ENCODE data around the gene ARHGAP31.
"Not testable (repeated sequence)": the region's sequence is repeated elsewhere in the genome, so short reads cannot be mapped to it uniquely, and the experiment has no call there.

The ARHGAP31 gene

DNA sequence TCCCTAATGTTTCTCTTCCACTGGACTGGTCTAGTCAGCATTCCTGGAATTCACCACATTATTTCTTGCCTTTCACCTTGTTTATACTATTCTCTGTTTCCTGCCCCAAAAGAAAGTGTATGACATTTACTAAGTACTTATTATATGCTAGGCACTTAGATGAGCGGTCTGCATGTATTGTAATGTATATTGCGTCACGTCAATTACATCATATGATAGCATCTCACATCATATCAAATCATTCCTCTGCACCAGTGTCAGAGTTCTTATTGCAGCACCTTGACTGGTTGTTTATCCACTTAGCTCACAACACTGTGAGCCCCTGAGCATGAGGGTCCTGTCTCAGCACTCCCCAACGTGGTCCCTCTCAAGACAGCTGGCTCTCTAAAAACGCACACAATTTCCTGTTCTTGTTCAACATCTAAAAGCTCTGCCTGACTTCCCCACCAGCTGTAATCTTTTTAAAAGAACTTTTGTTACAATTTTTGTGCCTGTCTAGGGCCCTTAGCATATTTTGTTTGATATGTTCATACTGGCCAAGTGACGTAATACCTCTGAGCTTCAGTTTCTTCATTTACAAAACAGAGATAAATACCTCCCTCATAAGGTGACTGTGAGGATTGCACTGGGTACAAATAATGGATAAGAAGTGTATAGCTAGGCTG is 58.8 kb downstream of the ARHGAP31 start:
- no peak for DNase-seq

- not testable (repeated sequence) for DNase-seq
Measured at GRCh38 chr3:119355608-119356007, 61.4 kb downstream of the ARHGAP31 start.

- no peak for DNase-seq
Measured at GRCh38 chr3:119356646-119357045, 62.5 kb downstream of the ARHGAP31 start.

- DNase-seq, result no peak
Measured at GRCh38 chr3:119357190-119357589, 63.0 kb downstream of the ARHGAP31 start.

GRCh38 chr3:119359476-119360326 is 65.5 kb downstream of the ARHGAP31 start:
- no peak for DNase-seq

- no peak for DNase-seq
Measured at GRCh38 chr3:119360736-119361462, 66.7 kb downstream of the ARHGAP31 start.

DNA sequence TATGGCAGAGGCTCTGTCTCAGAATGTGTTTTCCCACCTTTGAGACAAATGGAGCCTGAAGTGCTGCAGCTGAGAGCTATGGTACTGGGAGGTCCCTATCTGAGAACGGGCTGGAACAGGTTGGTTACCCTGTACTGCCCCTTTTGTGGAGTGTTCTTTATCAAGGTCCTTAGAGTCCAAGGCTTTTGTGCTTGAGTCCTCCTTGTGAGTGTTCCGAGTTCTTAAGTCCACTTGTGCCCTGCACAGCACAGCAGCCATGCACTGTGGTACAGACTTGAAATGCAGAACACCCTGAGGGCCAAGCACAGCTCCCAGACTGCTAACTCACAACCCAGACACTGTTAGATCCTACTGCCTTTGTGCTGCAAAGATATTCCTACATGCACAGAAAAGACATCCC is 67.8 kb downstream of the ARHGAP31 start:
- no peak for DNase-seq

- DNase-seq, result no peak
Measured at GRCh38 chr3:119362940-119363725, 69.0 kb downstream of the ARHGAP31 start.

GRCh38 chr3:119364401-119364800 is 70.2 kb downstream of the ARHGAP31 start:
- DNase-seq, result no peak

- DNase-seq, result no peak
Measured at GRCh38 chr3:119365418-119365817, 71.2 kb downstream of the ARHGAP31 start.

- no peak for DNase-seq
Measured at GRCh38 chr3:119367000-119367399, 72.8 kb downstream of the ARHGAP31 start.

- DNase-seq, result no peak
Measured at GRCh38 chr3:119368298-119368697, 74.1 kb downstream of the ARHGAP31 start.

DNA sequence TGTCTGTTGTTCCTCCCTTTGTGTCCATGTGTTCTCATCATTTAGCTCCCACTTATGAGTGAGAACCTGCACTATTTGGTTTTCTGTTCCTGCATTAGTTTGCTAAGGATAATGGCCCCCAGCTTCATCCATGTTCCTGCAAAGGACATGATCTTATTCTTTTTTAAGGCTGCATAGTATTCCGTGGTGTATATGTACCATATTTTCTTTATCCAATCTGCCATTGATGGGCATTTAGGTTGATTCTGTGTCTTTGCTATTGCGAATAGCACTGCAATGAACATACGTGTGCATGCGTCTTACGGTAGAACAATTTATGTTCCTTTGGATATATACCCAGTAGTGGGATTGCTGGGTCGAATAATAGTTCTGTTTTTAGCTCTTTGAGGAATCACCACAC is 77.6 kb downstream of the ARHGAP31 start:
- DNase-seq, result not testable (repeated sequence)

DNA sequence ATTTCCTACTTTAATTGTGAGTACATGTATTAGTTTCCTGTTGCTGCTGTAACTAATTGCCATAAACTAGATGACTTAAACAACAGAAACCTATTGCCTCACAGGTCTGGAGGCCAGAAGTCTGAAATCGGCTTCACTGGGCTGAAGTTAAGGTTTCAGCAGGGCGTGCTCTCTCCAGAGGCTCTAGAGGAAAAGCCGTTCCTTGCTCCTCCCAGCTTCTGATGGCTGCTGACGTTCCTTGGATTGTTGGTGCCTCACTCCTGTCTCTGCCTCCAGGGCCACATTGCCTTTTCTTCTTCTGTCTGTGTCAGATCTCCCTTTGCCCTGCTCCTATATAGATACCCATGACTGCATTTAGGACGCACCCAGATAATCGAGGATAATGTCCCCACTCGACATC is 80.9 kb downstream of the ARHGAP31 start:
- no peak for DNase-seq

- DNase-seq, result no peak
Measured at GRCh38 chr3:119375510-119375909, 81.3 kb downstream of the ARHGAP31 start.

- no peak for DNase-seq
Measured at GRCh38 chr3:119376758-119377157, 82.6 kb downstream of the ARHGAP31 start.

- no peak for DNase-seq
Measured at GRCh38 chr3:119378259-119378803, 84.1 kb downstream of the ARHGAP31 start.

DNA sequence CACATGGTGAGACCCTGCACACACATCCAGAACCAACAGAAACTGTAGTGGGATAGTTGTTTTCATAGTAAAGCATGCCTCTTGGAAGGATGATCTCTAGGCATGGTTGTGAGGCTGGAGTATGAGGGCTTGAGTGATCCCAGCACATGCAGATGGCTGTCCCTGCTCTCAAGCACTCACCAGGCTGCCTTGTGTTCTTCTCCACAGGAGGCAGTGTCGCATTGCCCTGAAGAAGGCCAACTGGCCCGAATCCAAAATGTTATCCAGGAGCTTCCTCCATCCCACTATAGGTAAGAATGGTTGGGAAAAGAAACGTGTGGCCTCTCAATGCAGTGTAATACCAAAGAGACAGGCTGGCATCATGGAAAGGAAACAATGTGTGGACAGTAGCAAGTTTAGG is 86.5 kb downstream of the ARHGAP31 start:
- no peak for DNase-seq

- DNase-seq, result no peak
Measured at GRCh38 chr3:119382134-119382533, 88.0 kb downstream of the ARHGAP31 start.

DNA sequence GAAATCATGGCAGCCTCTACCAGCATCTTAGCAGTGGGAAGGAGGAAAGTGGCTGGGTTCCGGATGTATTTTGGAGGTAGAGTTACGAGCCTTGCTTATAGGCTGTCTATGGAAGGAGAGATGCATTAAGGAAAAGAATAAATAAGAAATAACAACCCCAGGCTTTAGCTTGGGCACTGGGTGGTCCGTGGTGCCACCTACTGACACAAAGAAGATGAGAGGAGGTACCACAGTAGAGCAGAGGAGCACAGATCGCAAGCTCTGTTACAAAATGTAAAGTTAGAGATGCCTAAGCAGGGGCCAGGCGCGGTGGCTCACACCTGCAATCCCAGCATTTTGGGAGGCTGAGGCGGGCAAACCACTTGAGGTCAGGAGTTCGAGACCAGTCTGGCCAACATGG is 94.4 kb downstream of the ARHGAP31 start:
- no peak for DNase-seq

- no peak for DNase-seq
Measured at GRCh38 chr3:119395923-119396358, 101.8 kb downstream of the ARHGAP31 start.

GRCh38 chr3:119396870-119397269 is 102.7 kb downstream of the ARHGAP31 start:
- no peak for DNase-seq
